ENCODE data around the gene MUC5AC. TPM values are rescaled to one million over a fixed set of nuclear protein-coding genes. Genes with fewer than 3 reads are reported as not detected.
"Not testable (repeated sequence)": the region's sequence is repeated elsewhere in the genome, so short reads cannot be mapped to it uniquely, and the experiment has no call there.

The MUC5AC gene
- total and polyA plus RNA-seq, 2 donors (not counting 1 experiment from before 2014, with no cell fraction given) = not detected

GRCh38 chr11:1171985-1172728, 14.4 kb downstream of the MUC5AC start:
- TF ChIP-seq EZH2 (IDR thresholded peaks at IDR 0.05; ENCODE audit: low read length, missing control alignments) (no peak), CTCF (conservative IDR thresholded peaks at IDR 0.05 in 1 of 2, IDR thresholded peaks at IDR 0.05 in 1 of 2; ENCODE audit: low read depth in 1 of 2, low read length in 2 of 2) (no peak)
- H3K4me3 ChIP-seq (replicated peaks in 1 of 4; ENCODE audit: control extremely low read depth in 1 of 4, insufficient read depth in 1 of 4, low read depth in 3 of 4, low read length in 4 of 4) = no peak overlapping the region
- H3K9ac ChIP-seq (ENCODE audit: insufficient read depth, low read length) = no peak overlapping the region
- H3K36me3 ChIP-seq (ENCODE audit: control insufficient read depth, insufficient read depth, low read length) = no peaks in the 10 kb centered on the region
- H3K4me1 ChIP-seq (ENCODE audit: control insufficient read depth, extremely low read depth, insufficient read depth, low read length) = no peaks in the 10 kb centered on the region
- no peak overlapping the region for H2AFZ ChIP-seq (ENCODE audit: low read length)
- no peak overlapping the region for H3K4me2 ChIP-seq (ENCODE audit: extremely low read depth, insufficient read depth, low read length)
- peaks cover 3% of the 10 kb centered on the region for H3K9me3 ChIP-seq (ENCODE audit: control insufficient read depth, insufficient read depth, low read depth, low read length)
- H3K27ac ChIP-seq (ENCODE audit: insufficient read depth, low read length) = no peak overlapping the region
- no peaks in the 10 kb centered on the region for H3K27me3 ChIP-seq (ENCODE audit: control insufficient read depth, insufficient read depth, low read length)
- H3K79me2 ChIP-seq (ENCODE audit: control insufficient read depth, insufficient read depth, low read length) = no peaks in the 10 kb centered on the region
- H4K20me1 ChIP-seq (ENCODE audit: control insufficient read depth, extremely low read depth, insufficient read depth, low read length) = no peaks in the 10 kb centered on the region
- no peak for DNase-seq (ENCODE audit: low read depth in 2 of 2)

GRCh38 chr11:1172729-1173117, 15.0 kb downstream of the MUC5AC start:
- no peaks in the 10 kb centered on the region for H3K36me3 ChIP-seq (ENCODE audit: control insufficient read depth, insufficient read depth, low read length)
- H3K27ac ChIP-seq (ENCODE audit: insufficient read depth, low read length) = no peak overlapping the region
- H3K27me3 ChIP-seq (ENCODE audit: control insufficient read depth, insufficient read depth, low read length) = no peaks in the 10 kb centered on the region
- H2AFZ ChIP-seq (ENCODE audit: low read length) = no peak overlapping the region
- no peaks in the 10 kb centered on the region for H3K79me2 ChIP-seq (ENCODE audit: control insufficient read depth, insufficient read depth, low read length)
- H3K4me1 ChIP-seq (ENCODE audit: control insufficient read depth, extremely low read depth, insufficient read depth, low read length) = no peaks in the 10 kb centered on the region
- TF ChIP-seq EZH2 (IDR thresholded peaks at IDR 0.05; ENCODE audit: low read length, missing control alignments) (no peak), CTCF (conservative IDR thresholded peaks at IDR 0.05 in 1 of 2, IDR thresholded peaks at IDR 0.05 in 1 of 2; ENCODE audit: low read depth in 1 of 2, low read length in 2 of 2) (no peak)
- no peaks in the 10 kb centered on the region for H4K20me1 ChIP-seq (ENCODE audit: control insufficient read depth, extremely low read depth, insufficient read depth, low read length)
- H3K4me2 ChIP-seq (ENCODE audit: extremely low read depth, insufficient read depth, low read length) = no peak overlapping the region
- no peak overlapping the region for H3K9ac ChIP-seq (ENCODE audit: insufficient read depth, low read length)
- H3K4me3 ChIP-seq (replicated peaks in 1 of 4; ENCODE audit: control extremely low read depth in 1 of 4, insufficient read depth in 1 of 4, low read depth in 3 of 4, low read length in 4 of 4) = no peak overlapping the region
- H3K9me3 ChIP-seq (ENCODE audit: control insufficient read depth, insufficient read depth, low read depth, low read length) = peaks cover 3% of the 10 kb centered on the region
- no peak for DNase-seq (ENCODE audit: low read depth in 2 of 2)

- not testable (repeated sequence) for H3K36me3 ChIP-seq (ENCODE audit: control insufficient read depth, insufficient read depth, low read length); H3K27me3 ChIP-seq (ENCODE audit: control insufficient read depth, insufficient read depth, low read length); H3K4me2 ChIP-seq (ENCODE audit: extremely low read depth, insufficient read depth, low read length); H3K27ac ChIP-seq (ENCODE audit: insufficient read depth, low read length); DNase-seq (ENCODE audit: low read depth in 2 of 2); H2AFZ ChIP-seq (ENCODE audit: low read length); H3K79me2 ChIP-seq (ENCODE audit: control insufficient read depth, insufficient read depth, low read length); H3K9me3 ChIP-seq (ENCODE audit: control insufficient read depth, insufficient read depth, low read depth, low read length); H3K4me1 ChIP-seq (ENCODE audit: control insufficient read depth, extremely low read depth, insufficient read depth, low read length); H3K4me3 ChIP-seq (replicated peaks in 1 of 4; ENCODE audit: control extremely low read depth in 1 of 4, insufficient read depth in 1 of 4, low read depth in 3 of 4, low read length in 4 of 4); H3K9ac ChIP-seq (ENCODE audit: insufficient read depth, low read length); H4K20me1 ChIP-seq (ENCODE audit: control insufficient read depth, extremely low read depth, insufficient read depth, low read length)
Observed at GRCh38 chr11:1173396-1173795, 15.6 kb downstream of the MUC5AC start.
